Glutamatergic neuron (in vitro differentiated cells): ENCODE results near the gene SPACA1. TPM values are rescaled to one million over a fixed set of nuclear protein-coding genes. Genes with fewer than 3 reads are reported as not detected.
"Not testable (repeated sequence)": the region's sequence is repeated elsewhere in the genome, so short reads cannot be mapped to it uniquely, and the experiment has no call there.

ENCODE experiments used
- DNase-seq: peaks from one replicate; pipeline ENCODE4 v3.0.0; 2022
- H3K27ac Mint-ChIP-seq: one replicate; pipeline ENCODE4 v1.8.0; 2020; ENCODE audit warnings: mild to moderate bottlenecking, mixed read lengths, inconsistent platforms; ENCODE audit not compliant: unreplicated experiment
- H3K27me3 Mint-ChIP-seq: one replicate; pipeline ENCODE4 v1.8.0; 2020; ENCODE audit warnings: mild to moderate bottlenecking, moderate library complexity, mixed read lengths, inconsistent platforms; ENCODE audit not compliant: unreplicated experiment
- H3K36me3 Mint-ChIP-seq: one replicate; pipeline ENCODE4 v1.8.0; 2020; ENCODE audit warnings: mild to moderate bottlenecking, mixed read lengths, inconsistent platforms; ENCODE audit not compliant: unreplicated experiment
- H3K4me1 Mint-ChIP-seq: one replicate; pipeline ENCODE4 v1.8.0; 2020; ENCODE audit warnings: mild to moderate bottlenecking, low read depth, mixed read lengths, inconsistent platforms; ENCODE audit not compliant: unreplicated experiment
- H3K4me3 Mint-ChIP-seq: one replicate; pipeline ENCODE4 v1.8.0; 2020; ENCODE audit warnings: mild to moderate bottlenecking, mixed read lengths, inconsistent platforms; ENCODE audit not compliant: unreplicated experiment
- H3K9me3 Mint-ChIP-seq: one replicate; pipeline ENCODE4 v1.8.0; 2020; ENCODE audit warnings: mild to moderate bottlenecking, moderate library complexity, mixed read lengths, inconsistent platforms; ENCODE audit not compliant: unreplicated experiment
- CTCF ChIP-seq: fragments of 200-600 bp; sonication (generic); IDR thresholded peaks from one replicate; pipeline ENCODE4 v1.5.0; 2021; ENCODE audit not compliant: partially characterized antibody, unreplicated experiment
- long read RNA-seq: library from polyadenylated mRNA; unstranded; transcript quantifications from one replicate; pipeline ENCODE4 v2.0.0, GENCODE V29; 2020; ENCODE audit not compliant: unreplicated experiment
- total RNA-seq: library from RNA; stranded (reverse); fragmentation: NEBNext Ultra II Directional; extraction: Animal tissue kit (Norgen Biotek cat#: 25700); gene quantifications from one replicate; pipeline ENCODE4 v1.2.1, GENCODE V29; 2021; ENCODE audit not compliant: unreplicated experiment

The SPACA1 gene, protein sequence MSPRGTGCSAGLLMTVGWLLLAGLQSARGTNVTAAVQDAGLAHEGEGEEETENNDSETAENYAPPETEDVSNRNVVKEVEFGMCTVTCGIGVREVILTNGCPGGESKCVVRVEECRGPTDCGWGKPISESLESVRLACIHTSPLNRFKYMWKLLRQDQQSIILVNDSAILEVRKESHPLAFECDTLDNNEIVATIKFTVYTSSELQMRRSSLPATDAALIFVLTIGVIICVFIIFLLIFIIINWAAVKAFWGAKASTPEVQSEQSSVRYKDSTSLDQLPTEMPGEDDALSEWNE
- total RNA-seq, result not detected
- long read RNA-seq, result 0 reads

- H3K4me3 Mint-ChIP-seq, result no peak within 1 kb of the TSS
- H3K27me3 Mint-ChIP-seq, result peaks cover 5% of the 10 kb centered on the region
- peaks cover 3% of the 10 kb centered on the region for H3K36me3 Mint-ChIP-seq
- no peaks in the 10 kb centered on the region for H3K4me1 Mint-ChIP-seq
- no peak for TF ChIP-seq CTCF
- no peak for DNase-seq
- no peak within 1 kb of the TSS for H3K27ac Mint-ChIP-seq
- H3K9me3 Mint-ChIP-seq, result peaks cover 3% of the 10 kb centered on the region
Observed at GRCh38 chr6:88047510-88048150, at the start of gene SPACA1. TSS of gene SPACA1 (plus strand) at chr6:88047841. CDS start at chr6:88047906, 65 bp downstream.

- H3K9me3 Mint-ChIP-seq, result no peaks in the 10 kb centered on the region
- H3K4me3 Mint-ChIP-seq, result no peak overlapping the region
- no peak overlapping the region for H3K27ac Mint-ChIP-seq
- peaks cover 2% of the 10 kb centered on the region for H3K27me3 Mint-ChIP-seq
- no peaks in the 10 kb centered on the region for H3K36me3 Mint-ChIP-seq
- no peak for DNase-seq
- H3K4me1 Mint-ChIP-seq, result peaks cover 29% of the 10 kb centered on the region
- TF ChIP-seq CTCF, result no peak
Observed at GRCh38 chr6:88000713-88001112, 46.9 kb upstream of the SPACA1 start.

- H3K27me3 Mint-ChIP-seq, H3K9me3 Mint-ChIP-seq, H3K27ac Mint-ChIP-seq, H3K4me3 Mint-ChIP-seq, DNase-seq, H3K36me3 Mint-ChIP-seq: not testable (repeated sequence)
- peaks cover 27% of the 10 kb centered on the region for H3K4me1 Mint-ChIP-seq
Observed at GRCh38 chr6:88001279-88001678, 46.4 kb upstream of the SPACA1 start.

DNA sequence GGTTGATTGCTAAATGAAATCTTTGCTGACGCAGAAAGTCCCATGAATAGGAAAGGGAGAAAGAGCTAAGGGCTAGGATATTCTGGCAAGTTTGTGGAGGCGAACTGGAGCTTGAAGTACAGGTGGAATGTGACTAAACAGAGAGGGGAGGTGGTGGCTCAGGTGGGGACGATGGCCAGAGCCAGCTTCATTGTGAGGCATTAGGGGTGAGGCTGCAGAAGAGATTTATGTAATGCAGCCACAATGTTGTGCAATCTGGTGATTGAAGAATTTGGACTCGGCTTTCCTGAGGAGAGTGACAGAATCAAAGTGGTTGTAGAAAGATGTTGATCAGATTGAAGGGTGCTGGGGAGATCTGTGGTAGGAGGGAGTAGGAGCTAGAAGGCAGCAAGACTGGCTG lies 42.9 kb upstream of the SPACA1 start:
- Mint-ChIP-seq H3K27me3 (peaks cover 2% of the 10 kb centered on the region), H3K27ac (no peak overlapping the region), H3K36me3 (no peaks in the 10 kb centered on the region), H3K4me1 (peaks cover 18% of the 10 kb centered on the region), H3K9me3 (no peaks in the 10 kb centered on the region), H3K4me3 (peak overlapping the region; percentile 35)
- no peak for DNase-seq
- no peak for TF ChIP-seq CTCF

DNA sequence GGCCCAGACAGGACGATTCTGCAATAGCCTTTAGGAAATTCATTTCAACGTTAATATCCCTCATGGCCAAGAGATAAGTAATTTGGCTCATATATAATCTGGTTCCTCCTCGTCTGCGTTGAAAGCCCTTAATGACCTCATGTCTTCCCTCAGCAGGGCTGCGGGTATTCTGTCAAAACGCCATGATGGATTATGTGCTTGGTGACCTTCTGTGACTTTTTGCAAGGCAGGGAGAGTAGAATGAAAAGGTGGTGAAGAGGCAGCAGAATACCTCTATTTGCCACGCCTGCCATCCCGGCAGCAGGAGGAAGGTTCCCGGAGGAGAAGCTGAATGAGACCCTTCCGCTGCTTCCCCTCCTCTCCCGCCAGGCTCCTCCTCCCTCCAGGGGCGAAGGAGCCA lies 41.1 kb upstream of the SPACA1 start:
- Mint-ChIP-seq H3K27me3 (peaks cover 2% of the 10 kb centered on the region), H3K27ac (no peak overlapping the region), H3K9me3 (no peaks in the 10 kb centered on the region), H3K36me3 (no peaks in the 10 kb centered on the region), H3K4me1 (peaks cover 16% of the 10 kb centered on the region), H3K4me3 (no peak overlapping the region)
- TF ChIP-seq CTCF, result no peak
- DNase-seq, result no peak
